Osteoblast (primary cell): ENCODE data around the gene ANK3. TPM values are rescaled to one million over a fixed set of nuclear protein-coding genes. Genes with fewer than 3 reads are reported as not detected.

ENCODE experiments used
- DNase-seq: peaks from one replicate; pipeline ENCODE4 v3.0.0; 2011; ENCODE audit warnings: low spot score, mixed read lengths; ENCODE audit not compliant: insufficient read length; ENCODE audit errors: missing footprints
- H2AFZ ChIP-seq: 2 replicates; pipeline ENCODE4 v1.6.0; 2011; ENCODE audit warnings: mild to moderate bottlenecking, low read length
- H3K27ac ChIP-seq: 2 replicates; pipeline ENCODE4 v1.5.1; 2011; ENCODE audit warnings: mild to moderate bottlenecking, low read depth, low read length, moderate library complexity
- H3K27me3 ChIP-seq: 2 replicates; pipeline ENCODE4 v1.6.0; 2012; ENCODE audit warnings: mild to moderate bottlenecking, control low read depth, inconsistent platforms, low read length, moderate library complexity; ENCODE audit not compliant: insufficient read depth
- H3K36me3 ChIP-seq: 2 replicates; pipeline ENCODE4 v1.5.1; 2011; ENCODE audit warnings: mild to moderate bottlenecking, low read length, control low read depth, moderate library complexity; ENCODE audit not compliant: insufficient read depth
- H3K4me1 ChIP-seq: 2 replicates; pipeline ENCODE4 v1.5.1; 2011; ENCODE audit warnings: mild to moderate bottlenecking, low read length, control low read depth, moderate library complexity; ENCODE audit not compliant: insufficient read depth
- H3K4me2 ChIP-seq: 2 replicates; pipeline ENCODE4 v1.6.0; 2011; ENCODE audit warnings: mild to moderate bottlenecking, low read length; ENCODE audit not compliant: insufficient read depth
- H3K4me3 ChIP-seq: fragments of 200-600 bp; sonication (generic); 3 replicates; pipeline ENCODE4 v1.5.1; 2012; ENCODE audit warnings: mild to moderate bottlenecking, low read length, inconsistent platforms; ENCODE audit not compliant: insufficient read depth
- H3K79me2 ChIP-seq: 2 replicates; pipeline ENCODE4 v1.6.0; 2012; ENCODE audit warnings: mild to moderate bottlenecking, low read length, control low read depth, inconsistent platforms; ENCODE audit not compliant: insufficient read depth
- H3K9me3 ChIP-seq: 2 replicates; pipeline ENCODE4 v1.5.1; 2011; ENCODE audit warnings: low read depth, low read length, control low read depth
- H4K20me1 ChIP-seq: 2 replicates; pipeline ENCODE4 v1.6.0; 2012; ENCODE audit warnings: mild to moderate bottlenecking, low read length, control low read depth; ENCODE audit not compliant: insufficient read depth
- total RNA-seq: library from RNA; depleted of rRNA; stranded (reverse); fragments of >200 nt; gene quantifications from 2 replicates; pipeline ENCODE4 v1.2.3, GENCODE V29; 2012
- TF ChIP-seq, protein P1 (sequence below): IDR thresholded peaks from 2 replicates; pipeline ENCODE4 v1.5.1; 2011; ENCODE audit warnings: mild to moderate bottlenecking, low read depth, low read length, moderate library complexity; ENCODE audit errors: extremely low read depth

Gene ANK3
- total RNA-seq, 1 donor = 44.5 TPM

DNA sequence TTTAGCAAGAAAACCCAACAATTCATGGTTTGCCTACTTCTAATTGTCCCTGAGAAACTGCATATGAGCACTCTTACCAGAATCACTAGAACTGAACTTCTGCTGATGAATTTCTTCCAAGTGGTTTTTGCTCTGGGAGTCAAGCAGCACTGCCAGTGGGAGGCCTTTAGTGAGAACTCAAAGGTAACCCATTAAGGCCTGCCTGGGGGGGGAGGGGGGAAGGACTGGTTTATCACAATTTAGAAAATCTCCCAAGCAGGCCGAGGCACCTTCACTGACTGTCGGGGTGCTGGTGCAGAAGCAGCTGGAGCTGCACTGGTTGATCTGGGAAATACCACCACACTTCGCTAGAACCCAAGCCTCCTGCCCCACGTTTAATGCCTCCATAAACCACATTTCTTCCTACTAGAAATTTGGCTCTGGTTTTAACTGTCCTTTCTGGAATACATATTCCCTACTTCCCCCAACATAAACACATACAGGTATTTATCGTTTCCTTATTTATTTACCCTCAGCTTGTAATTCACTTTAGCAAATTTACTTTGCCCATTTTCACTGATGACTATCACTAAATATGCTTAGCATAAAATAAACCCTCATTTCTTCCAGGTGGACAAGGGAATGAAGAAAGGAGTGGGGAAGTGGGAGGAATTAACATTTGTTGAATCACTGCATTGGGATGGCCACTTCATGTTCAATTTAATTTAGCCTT is 14.2 kb downstream of the ANK3 start:
- H3K9me3 ChIP-seq = no peaks in the 10 kb centered on the region
- TF ChIP-seq, protein P1, sequence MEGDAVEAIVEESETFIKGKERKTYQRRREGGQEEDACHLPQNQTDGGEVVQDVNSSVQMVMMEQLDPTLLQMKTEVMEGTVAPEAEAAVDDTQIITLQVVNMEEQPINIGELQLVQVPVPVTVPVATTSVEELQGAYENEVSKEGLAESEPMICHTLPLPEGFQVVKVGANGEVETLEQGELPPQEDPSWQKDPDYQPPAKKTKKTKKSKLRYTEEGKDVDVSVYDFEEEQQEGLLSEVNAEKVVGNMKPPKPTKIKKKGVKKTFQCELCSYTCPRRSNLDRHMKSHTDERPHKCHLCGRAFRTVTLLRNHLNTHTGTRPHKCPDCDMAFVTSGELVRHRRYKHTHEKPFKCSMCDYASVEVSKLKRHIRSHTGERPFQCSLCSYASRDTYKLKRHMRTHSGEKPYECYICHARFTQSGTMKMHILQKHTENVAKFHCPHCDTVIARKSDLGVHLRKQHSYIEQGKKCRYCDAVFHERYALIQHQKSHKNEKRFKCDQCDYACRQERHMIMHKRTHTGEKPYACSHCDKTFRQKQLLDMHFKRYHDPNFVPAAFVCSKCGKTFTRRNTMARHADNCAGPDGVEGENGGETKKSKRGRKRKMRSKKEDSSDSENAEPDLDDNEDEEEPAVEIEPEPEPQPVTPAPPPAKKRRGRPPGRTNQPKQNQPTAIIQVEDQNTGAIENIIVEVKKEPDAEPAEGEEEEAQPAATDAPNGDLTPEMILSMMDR = no peak
- no peak for DNase-seq

DNA sequence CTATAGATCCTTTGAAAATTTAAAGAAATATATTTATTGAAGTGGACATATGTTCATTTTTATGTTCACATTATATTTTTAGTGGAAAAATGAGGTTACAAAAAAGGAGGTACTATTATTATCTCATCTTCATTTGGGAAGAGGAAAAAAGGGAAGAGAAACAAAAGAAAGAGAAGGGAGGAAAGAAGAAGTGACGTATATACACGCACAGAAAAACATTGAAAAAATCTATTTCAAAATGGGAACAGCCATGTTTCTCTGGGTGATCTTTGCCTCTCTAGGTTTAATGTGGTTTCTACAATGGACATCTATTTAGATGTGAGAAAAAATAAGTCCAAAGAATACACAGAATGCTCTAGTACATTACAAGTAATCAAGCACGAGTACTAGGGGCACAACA is 14.8 kb downstream of the ANK3 start:
- TF ChIP-seq, protein P1 = no peak
- H4K20me1 ChIP-seq = no peaks in the 10 kb centered on the region
- no peak for DNase-seq

More for the DNA sequence above, 14.2 kb downstream of the ANK3 start:
- H4K20me1 ChIP-seq = no peaks in the 10 kb centered on the region
- no peaks in the 10 kb centered on the region for H3K27me3 ChIP-seq
- peaks cover 7% of the 10 kb centered on the region for H3K4me1 ChIP-seq
- no peak overlapping the region for H3K4me2 ChIP-seq
- H3K36me3 ChIP-seq = no peaks in the 10 kb centered on the region
- H3K4me3 ChIP-seq = no peak overlapping the region
- H3K79me2 ChIP-seq = no peaks in the 10 kb centered on the region
- H2AFZ ChIP-seq = no peak overlapping the region
- H3K27ac ChIP-seq = no peak overlapping the region

DNA sequence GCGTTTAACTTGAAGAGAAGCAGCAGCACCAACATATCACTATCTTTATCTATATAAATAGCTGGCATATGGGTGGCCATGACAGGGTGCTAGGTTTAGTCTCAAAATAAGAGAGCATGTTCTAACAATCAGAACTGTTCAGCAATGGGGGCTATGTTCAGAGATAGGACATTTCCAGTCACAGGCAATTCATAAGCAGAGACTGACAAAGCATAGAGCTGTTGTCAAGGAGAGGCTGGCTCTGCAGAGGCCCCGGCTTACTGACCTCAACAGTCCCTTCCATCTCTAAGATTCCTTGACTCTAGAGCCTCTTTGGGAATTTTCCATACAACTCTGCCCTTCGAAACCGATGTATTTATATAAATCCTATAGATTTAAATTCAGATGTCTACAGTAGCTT is 17.2 kb downstream of the ANK3 start:
- H3K4me2 ChIP-seq = no peak overlapping the region
- H3K27me3 ChIP-seq = no peaks in the 10 kb centered on the region
- no peaks in the 10 kb centered on the region for H3K79me2 ChIP-seq
- DNase-seq = no peak
- no peak overlapping the region for H2AFZ ChIP-seq
- no peak overlapping the region for H3K4me3 ChIP-seq
- peaks cover 3% of the 10 kb centered on the region for H3K4me1 ChIP-seq
- TF ChIP-seq, protein P1 = no peak
- H3K36me3 ChIP-seq = no peaks in the 10 kb centered on the region
- no peaks in the 10 kb centered on the region for H3K9me3 ChIP-seq
- H3K27ac ChIP-seq = no peak overlapping the region
- no peaks in the 10 kb centered on the region for H4K20me1 ChIP-seq

More for the DNA sequence above, 14.8 kb downstream of the ANK3 start:
- H3K4me1 ChIP-seq = peaks cover 7% of the 10 kb centered on the region
- no peaks in the 10 kb centered on the region for H3K79me2 ChIP-seq
- H3K4me3 ChIP-seq = no peak overlapping the region
- H2AFZ ChIP-seq = no peak overlapping the region
- no peaks in the 10 kb centered on the region for H3K36me3 ChIP-seq
- H3K9me3 ChIP-seq = no peaks in the 10 kb centered on the region
- H3K27ac ChIP-seq = no peak overlapping the region
- H3K27me3 ChIP-seq = no peaks in the 10 kb centered on the region
- H3K4me2 ChIP-seq = no peak overlapping the region

DNA sequence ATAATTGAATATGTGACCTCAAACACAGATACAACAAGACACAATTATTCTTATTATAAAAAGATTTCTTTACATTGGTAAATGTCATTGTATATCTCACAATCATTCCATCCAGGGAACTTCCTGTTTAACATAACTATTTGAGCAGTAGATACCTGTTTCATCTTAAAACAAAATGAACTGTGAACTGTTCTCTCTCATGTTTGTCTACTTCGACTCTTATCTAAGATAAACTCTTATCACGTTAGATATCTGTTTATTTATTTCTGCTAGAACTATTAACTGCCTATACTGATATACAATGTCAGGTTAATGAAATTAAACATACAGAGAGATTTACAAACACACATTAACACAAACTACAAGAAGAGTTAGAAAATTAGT is 20.1 kb downstream of the ANK3 start:
- Histone ChIP-seq H3K79me2 (no peaks in the 10 kb centered on the region), H3K36me3 (no peaks in the 10 kb centered on the region), H3K4me3 (no peak overlapping the region), H3K9me3 (no peaks in the 10 kb centered on the region), H4K20me1 (no peaks in the 10 kb centered on the region), H3K4me1 (peaks cover 7% of the 10 kb centered on the region), H3K27me3 (no peaks in the 10 kb centered on the region), H3K27ac (no peak overlapping the region), H2AFZ (no peak overlapping the region), H3K4me2 (no peak overlapping the region)
- DNase-seq = no peak
- TF ChIP-seq, protein P1 = no peak
